Activated CD4-positive, CD25-positive, alpha-beta regulatory T cell treated with anti-CD3 and anti-CD28 coated beads, Interleukin-2, amount 50 U/mL, for 16 hours (primary cell): ENCODE results near the gene NOMO2.
"Not testable (repeated sequence)": the region's sequence is repeated elsewhere in the genome, so short reads cannot be mapped to it uniquely, and the experiment has no call there.

Experiments used
- DNase-seq: peaks from one replicate; pipeline ENCODE4 v3.0.0-alpha.2; 2020; ENCODE audit warnings: low read depth, low spot score

Gene NOMO2

DNA sequence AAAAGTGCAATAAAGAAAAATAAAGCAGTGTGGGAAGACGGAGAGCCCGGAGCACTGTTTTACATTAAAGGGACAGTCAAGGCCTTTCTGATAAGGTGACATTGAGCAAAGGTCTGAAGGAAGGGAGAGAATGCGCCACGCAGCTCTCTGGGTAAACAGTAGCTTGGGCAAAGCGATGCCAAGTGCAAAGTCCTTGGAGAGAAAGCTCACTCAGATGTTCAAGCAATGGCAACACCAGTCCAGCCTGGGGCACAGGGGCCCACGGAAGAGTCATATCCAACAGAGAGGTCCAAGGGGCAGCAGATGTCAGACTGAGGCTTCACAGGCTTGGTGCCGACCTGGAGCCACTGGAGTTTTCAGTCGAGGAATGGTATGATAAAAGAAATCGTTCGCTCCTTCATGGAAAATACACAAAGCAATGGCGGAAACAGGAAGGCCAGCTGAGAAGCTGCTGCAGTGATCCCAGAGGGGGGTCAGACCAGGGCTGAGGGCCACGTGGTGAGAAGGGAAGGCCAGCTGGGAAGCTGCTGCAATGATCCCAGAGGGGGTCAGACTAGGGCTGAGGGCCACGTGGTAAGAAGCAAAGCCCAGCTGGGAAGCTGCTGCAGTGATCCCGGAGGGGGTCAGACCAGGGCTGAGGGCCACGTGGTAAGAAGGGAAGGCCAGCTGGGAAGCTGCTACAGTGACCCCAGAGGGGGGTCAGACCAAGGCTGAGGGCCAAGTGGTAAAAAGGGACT, 40.3 kb downstream of the NOMO2 start:
- not testable (repeated sequence) for DNase-seq

- DNase-seq = not testable (repeated sequence)
Observed at GRCh38 chr16:18518536-18519283, 43.2 kb downstream of the NOMO2 start.

DNA sequence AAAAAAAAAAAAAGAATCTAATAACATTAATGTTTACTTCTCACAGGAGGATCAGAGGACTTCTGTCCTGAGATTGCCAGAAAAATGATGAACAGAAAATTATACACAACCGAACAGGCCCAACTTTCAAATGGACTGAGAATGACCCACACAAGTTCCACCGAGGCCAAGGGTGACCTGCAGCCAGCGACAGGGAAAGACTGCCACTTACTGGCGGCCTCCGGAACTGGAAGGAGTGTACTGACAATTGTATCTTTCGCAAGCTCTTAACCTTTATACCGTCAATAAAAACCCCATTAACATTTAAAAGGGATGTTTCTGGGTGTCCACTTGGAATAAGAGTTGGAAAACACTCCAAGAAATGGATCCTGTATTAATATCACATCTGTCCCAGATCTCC, 63.5 kb downstream of the NOMO2 start:
- DNase-seq = not testable (repeated sequence)

DNA sequence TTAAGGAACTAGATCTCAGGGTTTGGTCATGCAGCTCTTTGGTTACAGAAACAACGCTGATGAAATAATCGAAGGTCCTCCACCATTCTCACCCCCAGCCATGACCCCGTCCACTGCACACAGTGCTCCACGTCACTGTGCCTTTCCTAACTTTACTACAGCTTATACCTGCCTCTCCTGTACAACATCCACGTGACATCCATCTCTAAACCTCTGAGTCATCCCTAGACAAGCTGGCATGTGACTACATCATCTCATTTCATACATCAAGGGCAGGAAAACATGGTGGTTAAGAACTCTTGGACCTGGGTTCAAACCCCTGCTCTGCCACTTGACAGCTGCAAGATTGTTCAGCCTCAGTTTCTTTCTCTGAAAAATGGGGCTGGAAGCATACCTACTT, 64.9 kb downstream of the NOMO2 start:
- DNase-seq = not testable (repeated sequence)

GRCh38 chr16:18492118-18492897, 69.6 kb downstream of the NOMO2 start:
- not testable (repeated sequence) for DNase-seq

DNA sequence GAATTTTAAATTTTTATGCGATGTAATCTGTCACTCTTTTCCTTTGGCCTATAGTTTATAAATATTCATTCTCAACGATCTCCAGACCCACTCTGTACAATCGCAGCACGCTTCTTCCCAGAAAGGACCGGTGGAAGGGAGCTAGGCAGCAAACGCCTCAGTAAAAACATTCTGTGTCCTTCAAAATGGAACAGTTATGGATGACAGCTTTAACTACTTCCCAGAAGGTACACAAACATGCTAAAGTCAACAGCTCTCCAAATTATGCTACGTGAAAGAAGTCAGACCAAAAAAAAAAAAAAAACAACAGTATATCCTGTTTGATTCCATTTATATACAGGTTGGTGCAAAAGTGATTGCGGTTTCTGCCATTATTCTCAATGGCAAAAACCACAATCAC, 125.9 kb downstream of the NOMO2 start:
- DNase-seq = not testable (repeated sequence)

DNA sequence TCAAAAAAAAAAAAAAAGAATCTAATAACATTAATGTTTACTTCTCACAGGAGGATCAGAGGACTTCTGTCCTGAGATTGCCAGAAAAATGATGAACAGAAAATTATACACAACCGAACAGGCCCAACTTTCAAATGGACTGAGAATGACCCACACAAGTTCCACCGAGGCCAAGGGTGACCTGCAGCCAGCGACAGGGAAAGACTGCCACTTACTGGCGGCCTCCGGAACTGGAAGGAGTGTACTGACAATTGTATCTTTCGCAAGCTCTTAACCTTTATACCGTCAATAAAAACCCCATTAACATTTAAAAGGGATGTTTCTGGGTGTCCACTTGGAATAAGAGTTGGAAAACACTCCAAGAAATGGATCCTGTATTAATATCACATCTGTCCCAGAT, 146.1 kb downstream of the NOMO2 start:
- DNase-seq = not testable (repeated sequence)

DNA sequence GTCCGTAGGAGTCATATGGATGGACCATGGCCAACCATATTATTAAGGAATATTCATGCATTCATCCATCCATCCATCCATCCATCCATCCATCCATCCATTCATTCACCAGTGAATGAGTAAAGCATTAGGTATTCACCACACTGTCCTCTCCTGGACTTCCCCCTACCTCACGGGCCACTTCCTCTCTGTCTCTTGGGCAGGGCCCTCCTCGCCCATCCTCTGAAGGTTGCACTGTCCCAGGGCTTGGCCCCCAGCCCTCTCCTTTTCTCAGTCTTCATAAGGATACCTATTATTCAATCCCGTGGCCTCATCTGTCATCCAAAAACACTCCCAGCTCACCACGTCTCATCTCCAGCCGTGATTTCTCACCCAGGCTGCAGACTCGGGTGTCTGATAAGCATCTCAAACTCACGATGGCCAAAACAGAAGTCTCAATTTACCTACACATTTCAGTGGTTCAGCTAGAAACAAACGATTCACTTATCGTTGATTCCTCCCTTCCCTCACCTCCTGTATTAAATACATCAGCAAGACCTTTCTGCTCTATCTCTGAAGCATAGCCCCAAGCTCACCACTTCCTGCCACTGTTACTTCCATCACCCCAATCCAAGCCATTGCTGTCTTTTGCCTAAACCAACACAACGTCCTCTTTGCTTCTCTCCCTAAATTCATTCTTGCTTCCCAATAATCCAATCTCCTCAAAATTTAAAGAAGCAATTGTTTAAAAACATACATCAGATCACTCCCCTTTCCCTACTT, 152.2 kb downstream of the NOMO2 start:
- DNase-seq = not testable (repeated sequence)

- DNase-seq = not testable (repeated sequence)
Observed at GRCh38 chr16:18401851-18402657, 159.8 kb downstream of the NOMO2 start.

GRCh38 chr16:18401159-18401558, 160.7 kb downstream of the NOMO2 start:
- DNase-seq = not testable (repeated sequence)

DNA sequence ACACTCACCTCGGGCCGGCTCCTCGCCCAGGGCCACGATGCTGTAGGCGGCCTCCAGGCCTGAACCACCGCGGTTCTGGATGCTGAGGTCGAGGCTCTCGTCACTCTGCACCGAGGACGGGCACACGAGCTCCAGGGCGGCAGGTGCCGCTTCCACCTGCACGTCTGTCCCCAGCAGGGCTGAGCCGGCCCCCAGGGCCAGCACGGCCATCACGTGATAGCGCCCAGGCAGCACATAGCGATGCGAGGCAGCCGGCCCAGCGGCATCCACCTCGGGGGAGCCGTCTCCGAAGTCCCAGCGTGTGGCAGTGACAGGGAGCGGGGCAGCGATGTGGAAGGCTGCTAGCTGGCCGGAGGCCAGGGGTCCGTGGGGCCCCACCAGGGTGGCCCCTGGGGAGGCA, 167.5 kb downstream of the NOMO2 start:
- DNase-seq = not testable (repeated sequence)

- not testable (repeated sequence) for DNase-seq
Observed at GRCh38 chr16:18387767-18388166, 174.1 kb downstream of the NOMO2 start.

GRCh38 chr16:18386517-18386916, 175.4 kb downstream of the NOMO2 start:
- DNase-seq = not testable (repeated sequence)

- DNase-seq = not testable (repeated sequence)
Observed at GRCh38 chr16:18385285-18385684, 176.6 kb downstream of the NOMO2 start.

DNA sequence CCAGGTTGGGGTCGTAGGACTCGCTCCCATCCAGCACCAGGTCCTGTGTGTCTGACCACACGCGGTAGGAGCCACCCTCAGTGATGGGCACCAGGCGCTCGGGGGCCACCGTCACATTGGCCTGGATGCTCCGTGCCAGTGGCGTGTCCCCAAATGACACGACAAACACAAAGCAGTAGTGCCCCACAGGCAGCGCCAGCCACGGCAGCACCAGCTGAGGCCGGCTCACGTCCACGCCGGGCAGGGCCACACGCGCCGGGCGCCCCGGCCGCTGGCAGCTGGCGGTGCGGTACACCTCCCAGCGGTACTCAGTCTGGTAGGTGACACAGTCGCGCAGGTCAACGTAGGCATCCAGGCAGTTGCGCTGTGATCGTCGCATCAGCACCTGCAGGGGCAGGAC, 177.0 kb downstream of the NOMO2 start:
- DNase-seq = not testable (repeated sequence)

- not testable (repeated sequence) for DNase-seq
Observed at GRCh38 chr16:18384098-18384636, 177.7 kb downstream of the NOMO2 start.

- DNase-seq = not testable (repeated sequence)
Observed at GRCh38 chr16:18382696-18383095, 179.2 kb downstream of the NOMO2 start.
